Ishikawa (cell line): ENCODE results near the gene MT1X.

Experiments used
- CEBPB ChIP-seq: IDR thresholded peaks from 2 replicates; pipeline ENCODE4 v1.6.1; 2012
- EGR1 ChIP-seq: IDR thresholded peaks from 2 replicates; pipeline ENCODE4 v1.6.1; 2012
- EP300 ChIP-seq: IDR thresholded peaks from 2 replicates; pipeline ENCODE4 v1.6.1; 2012; ENCODE audit warnings: borderline replicate concordance
- FOXM1 ChIP-seq: IDR thresholded peaks from 2 replicates; pipeline ENCODE4 v1.6.1; 2012; ENCODE audit warnings: low read depth, borderline replicate concordance
- RAD21 ChIP-seq: IDR thresholded peaks from 2 replicates; pipeline ENCODE4 v1.6.1; 2012; ENCODE audit warnings: low read depth
- TAF1 ChIP-seq: IDR thresholded peaks from 2 replicates; pipeline ENCODE4 v1.6.1; 2012; ENCODE audit warnings: low read depth, mild to moderate bottlenecking
- TCF12 ChIP-seq: IDR thresholded peaks from 2 replicates; pipeline ENCODE4 v1.6.1; 2012; ENCODE audit warnings: low read depth
- YY1 ChIP-seq: IDR thresholded peaks from 2 replicates; pipeline ENCODE4 v1.6.1; 2012; ENCODE audit warnings: low read depth
- TF ChIP-seq, protein P1 (sequence below): IDR thresholded peaks from 2 replicates; pipeline ENCODE4 v1.6.1; 2012; ENCODE audit warnings: low read depth, mild to moderate bottlenecking
- TF ChIP-seq, protein P2 (sequence below): IDR thresholded peaks from 2 replicates; pipeline ENCODE4 v1.6.1; 2012

DNA sequence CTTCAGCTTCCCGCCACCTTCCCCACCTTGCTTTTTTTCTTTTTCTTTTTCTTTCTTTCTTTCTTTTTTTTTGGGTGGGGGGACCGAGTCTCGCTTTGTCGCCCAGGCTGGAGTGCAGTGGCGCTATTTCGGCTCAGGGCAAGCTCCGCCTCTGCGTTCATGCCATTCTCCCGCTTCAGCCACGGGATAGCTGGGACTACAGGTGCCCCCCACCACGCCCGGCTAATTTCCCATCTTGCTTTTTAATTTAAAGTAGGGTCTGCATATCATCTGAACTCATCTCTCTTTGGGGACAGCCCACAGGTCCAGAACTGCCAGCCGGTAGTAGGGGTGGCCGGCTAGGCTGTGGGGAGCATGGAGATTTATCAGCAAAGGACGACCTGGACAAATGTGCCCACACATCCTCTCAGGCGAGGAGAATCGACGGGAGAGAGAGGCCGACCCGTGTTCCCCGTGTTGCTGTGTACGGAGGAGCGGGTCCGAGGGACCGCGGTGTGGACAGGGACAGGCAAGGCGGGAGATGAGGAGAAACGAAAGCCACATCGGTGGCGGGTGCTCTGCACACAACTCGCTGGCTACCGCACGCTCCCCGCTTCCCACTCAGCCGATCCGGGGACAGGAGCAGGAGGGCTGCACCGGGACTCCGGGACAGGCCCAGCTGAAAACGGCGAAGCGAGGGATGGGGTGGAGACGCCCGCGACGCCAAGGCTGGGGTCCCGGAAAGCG, 47.4 kb upstream of the MT1X start:
- TF ChIP-seq EGR1 (no peak), CEBPB (no peak), RAD21 (no peak), YY1 (no peak), TAF1 (no peak), TCF12 (no peak), FOXM1 (no peak), EP300 (no peak)
- TF ChIP-seq, protein P1, sequence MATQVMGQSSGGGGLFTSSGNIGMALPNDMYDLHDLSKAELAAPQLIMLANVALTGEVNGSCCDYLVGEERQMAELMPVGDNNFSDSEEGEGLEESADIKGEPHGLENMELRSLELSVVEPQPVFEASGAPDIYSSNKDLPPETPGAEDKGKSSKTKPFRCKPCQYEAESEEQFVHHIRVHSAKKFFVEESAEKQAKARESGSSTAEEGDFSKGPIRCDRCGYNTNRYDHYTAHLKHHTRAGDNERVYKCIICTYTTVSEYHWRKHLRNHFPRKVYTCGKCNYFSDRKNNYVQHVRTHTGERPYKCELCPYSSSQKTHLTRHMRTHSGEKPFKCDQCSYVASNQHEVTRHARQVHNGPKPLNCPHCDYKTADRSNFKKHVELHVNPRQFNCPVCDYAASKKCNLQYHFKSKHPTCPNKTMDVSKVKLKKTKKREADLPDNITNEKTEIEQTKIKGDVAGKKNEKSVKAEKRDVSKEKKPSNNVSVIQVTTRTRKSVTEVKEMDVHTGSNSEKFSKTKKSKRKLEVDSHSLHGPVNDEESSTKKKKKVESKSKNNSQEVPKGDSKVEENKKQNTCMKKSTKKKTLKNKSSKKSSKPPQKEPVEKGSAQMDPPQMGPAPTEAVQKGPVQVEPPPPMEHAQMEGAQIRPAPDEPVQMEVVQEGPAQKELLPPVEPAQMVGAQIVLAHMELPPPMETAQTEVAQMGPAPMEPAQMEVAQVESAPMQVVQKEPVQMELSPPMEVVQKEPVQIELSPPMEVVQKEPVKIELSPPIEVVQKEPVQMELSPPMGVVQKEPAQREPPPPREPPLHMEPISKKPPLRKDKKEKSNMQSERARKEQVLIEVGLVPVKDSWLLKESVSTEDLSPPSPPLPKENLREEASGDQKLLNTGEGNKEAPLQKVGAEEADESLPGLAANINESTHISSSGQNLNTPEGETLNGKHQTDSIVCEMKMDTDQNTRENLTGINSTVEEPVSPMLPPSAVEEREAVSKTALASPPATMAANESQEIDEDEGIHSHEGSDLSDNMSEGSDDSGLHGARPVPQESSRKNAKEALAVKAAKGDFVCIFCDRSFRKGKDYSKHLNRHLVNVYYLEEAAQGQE, result no peak
- TF ChIP-seq, protein P2, sequence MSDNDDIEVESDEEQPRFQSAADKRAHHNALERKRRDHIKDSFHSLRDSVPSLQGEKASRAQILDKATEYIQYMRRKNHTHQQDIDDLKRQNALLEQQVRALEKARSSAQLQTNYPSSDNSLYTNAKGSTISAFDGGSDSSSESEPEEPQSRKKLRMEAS, result no peak
